DOHH2 (cell line): ENCODE data around the gene CDH12.

Experiments used
- H3F3A ChIP-seq: fragments of 200-600 bp; sonication (generic), shearing (Covaris generic); 2 replicates; pipeline ENCODE4 v1.6.0; 2016; ENCODE audit warnings: antibody characterized with exemption, mild to moderate bottlenecking; ENCODE audit not compliant: control insufficient read depth, insufficient read depth
- H3K27ac ChIP-seq: fragments of 200-600 bp; sonication (generic); 2 replicates; pipeline ENCODE4 v1.5.1; 2014; ENCODE audit warnings: low read depth, mild to moderate bottlenecking, low read length, moderate library complexity
- H3K27me3 ChIP-seq: fragments of 200-600 bp; sonication (generic); 2 replicates; pipeline ENCODE4 v1.6.1; 2014; ENCODE audit warnings: mild to moderate bottlenecking, low read length, mixed read lengths; ENCODE audit not compliant: control insufficient read depth
- H3K36me3 ChIP-seq: fragments of 200-600 bp; sonication (generic); 2 replicates; pipeline ENCODE4 v1.6.1; 2014; ENCODE audit warnings: mild to moderate bottlenecking, low read length, moderate library complexity, mixed read lengths; ENCODE audit not compliant: control insufficient read depth
- H3K4me1 ChIP-seq: fragments of 200-600 bp; sonication (generic); 2 replicates; pipeline ENCODE4 v1.6.1; 2014; ENCODE audit warnings: mild to moderate bottlenecking, low read length, mixed read lengths; ENCODE audit not compliant: control insufficient read depth
- H3K4me2 ChIP-seq: fragments of 200-600 bp; sonication (generic); 2 replicates; pipeline ENCODE4 v1.6.0; 2014; ENCODE audit warnings: mild to moderate bottlenecking, low read length, moderate library complexity
- H3K4me3 ChIP-seq: fragments of 200-600 bp; sonication (generic); 2 replicates; pipeline ENCODE4 v1.5.1; 2014; ENCODE audit warnings: mild to moderate bottlenecking, low read length, mixed read lengths
- H3K79me2 ChIP-seq: fragments of 200-600 bp; sonication (generic); 2 replicates; pipeline ENCODE4 v1.6.1; 2014; ENCODE audit warnings: mild to moderate bottlenecking, low read length, mixed read lengths; ENCODE audit not compliant: control insufficient read depth
- H3K9me2 ChIP-seq: fragments of 200-600 bp; sonication (generic); replicated peaks from 2 replicates; pipeline ENCODE4 v1.6.1; 2014; ENCODE audit warnings: mild to moderate bottlenecking, low read length, mixed read lengths; ENCODE audit not compliant: control insufficient read depth
- H3K9me3 ChIP-seq: fragments of 200-600 bp; sonication (generic); 2 replicates; pipeline ENCODE4 v1.6.1; 2014; ENCODE audit warnings: antibody characterized with exemption, low read length, mixed read lengths; ENCODE audit not compliant: control insufficient read depth, insufficient read depth
- H4K20me1 ChIP-seq: fragments of 200-600 bp; sonication (generic); 2 replicates; pipeline ENCODE4 v1.6.0; 2014; ENCODE audit warnings: low read depth, mild to moderate bottlenecking, antibody characterized with exemption, low read length, moderate library complexity; ENCODE audit not compliant: control insufficient read depth, insufficient read depth
- CTCF ChIP-seq: fragments of 200-600 bp; sonication (generic); IDR thresholded peaks from one replicate; pipeline ENCODE4 v1.5.1; 2014; ENCODE audit warnings: antibody characterized with exemption, mild to moderate bottlenecking, low read depth, low read length; ENCODE audit not compliant: poor library complexity, severe bottlenecking
- EZH2phosphoT487 ChIP-seq: fragments of 200-600 bp; sonication (generic); IDR thresholded peaks from 2 replicates; pipeline ENCODE4 v1.6.1; 2017; ENCODE audit warnings: borderline replicate concordance, mild to moderate bottlenecking, antibody characterized with exemption, low read length, moderate library complexity, mixed read lengths

CDH12 gene

GRCh38 chr5:21810737-21811316 is 1042.3 kb downstream of the CDH12 start:
- H3K9me2 ChIP-seq, result no peaks in the 10 kb centered on the region
- no peak overlapping the region for H3K27ac ChIP-seq
- H3K79me2 ChIP-seq, result no peaks in the 10 kb centered on the region
- TF ChIP-seq EZH2phosphoT487 (no peak), CTCF (peak; percentile 41)
- H3K4me2 ChIP-seq, result no peak overlapping the region
- H3K27me3 ChIP-seq, result no peaks in the 10 kb centered on the region
- H4K20me1 ChIP-seq, result no peaks in the 10 kb centered on the region
- no peaks in the 10 kb centered on the region for H3K4me1 ChIP-seq
- no peaks in the 10 kb centered on the region for H3K36me3 ChIP-seq
- no peak overlapping the region for H3K4me3 ChIP-seq
- no peaks in the 10 kb centered on the region for H3K9me3 ChIP-seq
- H3F3A ChIP-seq, result no peaks in the 10 kb centered on the region

DNA sequence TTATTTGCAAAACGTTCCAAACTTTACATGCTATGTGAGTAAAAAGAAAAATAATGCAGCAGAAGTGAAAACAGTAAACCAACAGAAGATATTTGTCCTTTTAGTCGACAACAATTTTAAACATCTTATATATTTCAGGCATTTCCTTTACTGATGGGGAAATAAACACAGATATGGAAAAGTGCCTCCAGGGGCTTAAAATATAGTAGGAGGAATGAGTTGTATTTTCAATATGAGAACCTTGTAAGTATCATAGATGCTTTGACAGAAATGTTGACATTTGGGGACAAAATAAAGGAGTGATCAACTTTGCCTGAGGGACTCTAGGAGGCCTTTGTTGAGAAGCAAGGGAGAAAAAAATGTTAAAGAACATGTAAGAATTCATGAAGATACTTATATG is 1043.5 kb downstream of the CDH12 start:
- no peaks in the 10 kb centered on the region for H3K36me3 ChIP-seq
- TF ChIP-seq EZH2phosphoT487 (no peak), CTCF (no peak)
- no peaks in the 10 kb centered on the region for H4K20me1 ChIP-seq
- H3K9me2 ChIP-seq, result no peaks in the 10 kb centered on the region
- H3K4me3 ChIP-seq, result no peak overlapping the region
- no peaks in the 10 kb centered on the region for H3K4me1 ChIP-seq
- H3F3A ChIP-seq, result no peaks in the 10 kb centered on the region
- H3K79me2 ChIP-seq, result no peaks in the 10 kb centered on the region
- no peaks in the 10 kb centered on the region for H3K9me3 ChIP-seq
- no peak overlapping the region for H3K4me2 ChIP-seq
- no peak overlapping the region for H3K27ac ChIP-seq
- H3K27me3 ChIP-seq, result no peaks in the 10 kb centered on the region

GRCh38 chr5:21807953-21808352 is 1045.2 kb downstream of the CDH12 start:
- no peaks in the 10 kb centered on the region for H4K20me1 ChIP-seq
- no peaks in the 10 kb centered on the region for H3K9me3 ChIP-seq
- H3K27ac ChIP-seq, result no peak overlapping the region
- no peak overlapping the region for H3K4me2 ChIP-seq
- H3K79me2 ChIP-seq, result no peaks in the 10 kb centered on the region
- TF ChIP-seq EZH2phosphoT487 (no peak), CTCF (no peak)
- H3K27me3 ChIP-seq, result no peaks in the 10 kb centered on the region
- H3F3A ChIP-seq, result no peaks in the 10 kb centered on the region
- H3K36me3 ChIP-seq, result no peaks in the 10 kb centered on the region
- no peak overlapping the region for H3K4me3 ChIP-seq
- no peaks in the 10 kb centered on the region for H3K9me2 ChIP-seq
- H3K4me1 ChIP-seq, result no peaks in the 10 kb centered on the region

- Histone ChIP-seq H3K4me3 (no peak overlapping the region), H3K4me1 (no peaks in the 10 kb centered on the region), H3K27me3 (no peaks in the 10 kb centered on the region), H3F3A (no peaks in the 10 kb centered on the region), H3K27ac (no peak overlapping the region), H3K9me3 (no peaks in the 10 kb centered on the region), H3K4me2 (no peak overlapping the region), H3K36me3 (no peaks in the 10 kb centered on the region), H4K20me1 (no peaks in the 10 kb centered on the region), H3K79me2 (no peaks in the 10 kb centered on the region), H3K9me2 (no peaks in the 10 kb centered on the region)
- TF ChIP-seq CTCF, result no peak
- no peak for TF ChIP-seq EZH2phosphoT487
Measured at GRCh38 chr5:21806943-21807342, 1046.2 kb downstream of the CDH12 start.
